ENCODE measurements around the gene PTGDR.

DNA sequence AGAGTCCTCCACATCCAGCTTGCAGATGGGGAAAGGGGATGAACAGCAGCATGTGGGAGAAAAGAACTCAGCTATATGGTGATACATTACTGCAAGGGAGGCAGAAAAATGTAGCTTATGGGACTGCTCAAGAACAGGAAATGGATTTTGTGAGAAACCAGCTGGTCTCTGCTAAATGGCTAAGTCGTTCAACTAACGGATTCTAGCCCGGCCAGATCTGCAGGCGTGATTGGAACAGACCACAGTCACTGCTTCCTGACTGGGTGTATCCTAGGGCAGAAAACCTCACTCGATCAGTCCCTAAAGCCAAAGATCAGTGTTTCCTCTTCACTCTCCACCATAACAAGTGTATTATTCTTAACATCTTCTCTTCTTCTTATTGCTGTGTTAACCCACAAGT is 8.1 kb upstream of the PTGDR start:
- TF ChIP-seq, protein P1, sequence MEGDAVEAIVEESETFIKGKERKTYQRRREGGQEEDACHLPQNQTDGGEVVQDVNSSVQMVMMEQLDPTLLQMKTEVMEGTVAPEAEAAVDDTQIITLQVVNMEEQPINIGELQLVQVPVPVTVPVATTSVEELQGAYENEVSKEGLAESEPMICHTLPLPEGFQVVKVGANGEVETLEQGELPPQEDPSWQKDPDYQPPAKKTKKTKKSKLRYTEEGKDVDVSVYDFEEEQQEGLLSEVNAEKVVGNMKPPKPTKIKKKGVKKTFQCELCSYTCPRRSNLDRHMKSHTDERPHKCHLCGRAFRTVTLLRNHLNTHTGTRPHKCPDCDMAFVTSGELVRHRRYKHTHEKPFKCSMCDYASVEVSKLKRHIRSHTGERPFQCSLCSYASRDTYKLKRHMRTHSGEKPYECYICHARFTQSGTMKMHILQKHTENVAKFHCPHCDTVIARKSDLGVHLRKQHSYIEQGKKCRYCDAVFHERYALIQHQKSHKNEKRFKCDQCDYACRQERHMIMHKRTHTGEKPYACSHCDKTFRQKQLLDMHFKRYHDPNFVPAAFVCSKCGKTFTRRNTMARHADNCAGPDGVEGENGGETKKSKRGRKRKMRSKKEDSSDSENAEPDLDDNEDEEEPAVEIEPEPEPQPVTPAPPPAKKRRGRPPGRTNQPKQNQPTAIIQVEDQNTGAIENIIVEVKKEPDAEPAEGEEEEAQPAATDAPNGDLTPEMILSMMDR (conservative IDR thresholded peaks at IDR 0.05; ENCODE audit: low read depth in 2 of 2), result no peak
- no peak for TF ChIP-seq EZH2phosphoT487 (IDR thresholded peaks at IDR 0.05; ENCODE audit: unreplicated experiment)
- TF ChIP-seq NANOG (IDR thresholded peaks at IDR 0.05; ENCODE audit: borderline replicate concordance), result no peak
- no peak for TF ChIP-seq POLR2AphosphoS5 (IDR thresholded peaks at IDR 0.05; ENCODE audit: low read depth)
- TF ChIP-seq STAT1 (IDR thresholded peaks at IDR 0.05; ENCODE audit: unreplicated experiment), result no peak
- TF ChIP-seq, protein P2, sequence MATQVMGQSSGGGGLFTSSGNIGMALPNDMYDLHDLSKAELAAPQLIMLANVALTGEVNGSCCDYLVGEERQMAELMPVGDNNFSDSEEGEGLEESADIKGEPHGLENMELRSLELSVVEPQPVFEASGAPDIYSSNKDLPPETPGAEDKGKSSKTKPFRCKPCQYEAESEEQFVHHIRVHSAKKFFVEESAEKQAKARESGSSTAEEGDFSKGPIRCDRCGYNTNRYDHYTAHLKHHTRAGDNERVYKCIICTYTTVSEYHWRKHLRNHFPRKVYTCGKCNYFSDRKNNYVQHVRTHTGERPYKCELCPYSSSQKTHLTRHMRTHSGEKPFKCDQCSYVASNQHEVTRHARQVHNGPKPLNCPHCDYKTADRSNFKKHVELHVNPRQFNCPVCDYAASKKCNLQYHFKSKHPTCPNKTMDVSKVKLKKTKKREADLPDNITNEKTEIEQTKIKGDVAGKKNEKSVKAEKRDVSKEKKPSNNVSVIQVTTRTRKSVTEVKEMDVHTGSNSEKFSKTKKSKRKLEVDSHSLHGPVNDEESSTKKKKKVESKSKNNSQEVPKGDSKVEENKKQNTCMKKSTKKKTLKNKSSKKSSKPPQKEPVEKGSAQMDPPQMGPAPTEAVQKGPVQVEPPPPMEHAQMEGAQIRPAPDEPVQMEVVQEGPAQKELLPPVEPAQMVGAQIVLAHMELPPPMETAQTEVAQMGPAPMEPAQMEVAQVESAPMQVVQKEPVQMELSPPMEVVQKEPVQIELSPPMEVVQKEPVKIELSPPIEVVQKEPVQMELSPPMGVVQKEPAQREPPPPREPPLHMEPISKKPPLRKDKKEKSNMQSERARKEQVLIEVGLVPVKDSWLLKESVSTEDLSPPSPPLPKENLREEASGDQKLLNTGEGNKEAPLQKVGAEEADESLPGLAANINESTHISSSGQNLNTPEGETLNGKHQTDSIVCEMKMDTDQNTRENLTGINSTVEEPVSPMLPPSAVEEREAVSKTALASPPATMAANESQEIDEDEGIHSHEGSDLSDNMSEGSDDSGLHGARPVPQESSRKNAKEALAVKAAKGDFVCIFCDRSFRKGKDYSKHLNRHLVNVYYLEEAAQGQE (IDR thresholded peaks at IDR 0.05; ENCODE audit: unreplicated experiment), result no peak
- no peak for TF ChIP-seq EZH2 (IDR thresholded peaks at IDR 0.05; ENCODE audit: low read depth, unreplicated experiment)
- no peak for TF ChIP-seq CREB1 (CRISPR knock-in tag; IDR thresholded peaks at IDR 0.05; ENCODE audit: low read depth)
- no peak for TF ChIP-seq JUNB (IDR thresholded peaks at IDR 0.05; ENCODE audit: unreplicated experiment)
- no peak for TF ChIP-seq ZNF114 (CRISPR knock-in tag; IDR thresholded peaks at IDR 0.05)
- TF ChIP-seq, protein P3, sequence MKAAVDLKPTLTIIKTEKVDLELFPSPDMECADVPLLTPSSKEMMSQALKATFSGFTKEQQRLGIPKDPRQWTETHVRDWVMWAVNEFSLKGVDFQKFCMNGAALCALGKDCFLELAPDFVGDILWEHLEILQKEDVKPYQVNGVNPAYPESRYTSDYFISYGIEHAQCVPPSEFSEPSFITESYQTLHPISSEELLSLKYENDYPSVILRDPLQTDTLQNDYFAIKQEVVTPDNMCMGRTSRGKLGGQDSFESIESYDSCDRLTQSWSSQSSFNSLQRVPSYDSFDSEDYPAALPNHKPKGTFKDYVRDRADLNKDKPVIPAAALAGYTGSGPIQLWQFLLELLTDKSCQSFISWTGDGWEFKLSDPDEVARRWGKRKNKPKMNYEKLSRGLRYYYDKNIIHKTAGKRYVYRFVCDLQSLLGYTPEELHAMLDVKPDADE (IDR thresholded peaks at IDR 0.05), result no peak
- TF ChIP-seq ZNF331 (CRISPR knock-in tag; IDR thresholded peaks at IDR 0.05; ENCODE audit: low read depth), result no peak
- TF ChIP-seq, protein P4, sequence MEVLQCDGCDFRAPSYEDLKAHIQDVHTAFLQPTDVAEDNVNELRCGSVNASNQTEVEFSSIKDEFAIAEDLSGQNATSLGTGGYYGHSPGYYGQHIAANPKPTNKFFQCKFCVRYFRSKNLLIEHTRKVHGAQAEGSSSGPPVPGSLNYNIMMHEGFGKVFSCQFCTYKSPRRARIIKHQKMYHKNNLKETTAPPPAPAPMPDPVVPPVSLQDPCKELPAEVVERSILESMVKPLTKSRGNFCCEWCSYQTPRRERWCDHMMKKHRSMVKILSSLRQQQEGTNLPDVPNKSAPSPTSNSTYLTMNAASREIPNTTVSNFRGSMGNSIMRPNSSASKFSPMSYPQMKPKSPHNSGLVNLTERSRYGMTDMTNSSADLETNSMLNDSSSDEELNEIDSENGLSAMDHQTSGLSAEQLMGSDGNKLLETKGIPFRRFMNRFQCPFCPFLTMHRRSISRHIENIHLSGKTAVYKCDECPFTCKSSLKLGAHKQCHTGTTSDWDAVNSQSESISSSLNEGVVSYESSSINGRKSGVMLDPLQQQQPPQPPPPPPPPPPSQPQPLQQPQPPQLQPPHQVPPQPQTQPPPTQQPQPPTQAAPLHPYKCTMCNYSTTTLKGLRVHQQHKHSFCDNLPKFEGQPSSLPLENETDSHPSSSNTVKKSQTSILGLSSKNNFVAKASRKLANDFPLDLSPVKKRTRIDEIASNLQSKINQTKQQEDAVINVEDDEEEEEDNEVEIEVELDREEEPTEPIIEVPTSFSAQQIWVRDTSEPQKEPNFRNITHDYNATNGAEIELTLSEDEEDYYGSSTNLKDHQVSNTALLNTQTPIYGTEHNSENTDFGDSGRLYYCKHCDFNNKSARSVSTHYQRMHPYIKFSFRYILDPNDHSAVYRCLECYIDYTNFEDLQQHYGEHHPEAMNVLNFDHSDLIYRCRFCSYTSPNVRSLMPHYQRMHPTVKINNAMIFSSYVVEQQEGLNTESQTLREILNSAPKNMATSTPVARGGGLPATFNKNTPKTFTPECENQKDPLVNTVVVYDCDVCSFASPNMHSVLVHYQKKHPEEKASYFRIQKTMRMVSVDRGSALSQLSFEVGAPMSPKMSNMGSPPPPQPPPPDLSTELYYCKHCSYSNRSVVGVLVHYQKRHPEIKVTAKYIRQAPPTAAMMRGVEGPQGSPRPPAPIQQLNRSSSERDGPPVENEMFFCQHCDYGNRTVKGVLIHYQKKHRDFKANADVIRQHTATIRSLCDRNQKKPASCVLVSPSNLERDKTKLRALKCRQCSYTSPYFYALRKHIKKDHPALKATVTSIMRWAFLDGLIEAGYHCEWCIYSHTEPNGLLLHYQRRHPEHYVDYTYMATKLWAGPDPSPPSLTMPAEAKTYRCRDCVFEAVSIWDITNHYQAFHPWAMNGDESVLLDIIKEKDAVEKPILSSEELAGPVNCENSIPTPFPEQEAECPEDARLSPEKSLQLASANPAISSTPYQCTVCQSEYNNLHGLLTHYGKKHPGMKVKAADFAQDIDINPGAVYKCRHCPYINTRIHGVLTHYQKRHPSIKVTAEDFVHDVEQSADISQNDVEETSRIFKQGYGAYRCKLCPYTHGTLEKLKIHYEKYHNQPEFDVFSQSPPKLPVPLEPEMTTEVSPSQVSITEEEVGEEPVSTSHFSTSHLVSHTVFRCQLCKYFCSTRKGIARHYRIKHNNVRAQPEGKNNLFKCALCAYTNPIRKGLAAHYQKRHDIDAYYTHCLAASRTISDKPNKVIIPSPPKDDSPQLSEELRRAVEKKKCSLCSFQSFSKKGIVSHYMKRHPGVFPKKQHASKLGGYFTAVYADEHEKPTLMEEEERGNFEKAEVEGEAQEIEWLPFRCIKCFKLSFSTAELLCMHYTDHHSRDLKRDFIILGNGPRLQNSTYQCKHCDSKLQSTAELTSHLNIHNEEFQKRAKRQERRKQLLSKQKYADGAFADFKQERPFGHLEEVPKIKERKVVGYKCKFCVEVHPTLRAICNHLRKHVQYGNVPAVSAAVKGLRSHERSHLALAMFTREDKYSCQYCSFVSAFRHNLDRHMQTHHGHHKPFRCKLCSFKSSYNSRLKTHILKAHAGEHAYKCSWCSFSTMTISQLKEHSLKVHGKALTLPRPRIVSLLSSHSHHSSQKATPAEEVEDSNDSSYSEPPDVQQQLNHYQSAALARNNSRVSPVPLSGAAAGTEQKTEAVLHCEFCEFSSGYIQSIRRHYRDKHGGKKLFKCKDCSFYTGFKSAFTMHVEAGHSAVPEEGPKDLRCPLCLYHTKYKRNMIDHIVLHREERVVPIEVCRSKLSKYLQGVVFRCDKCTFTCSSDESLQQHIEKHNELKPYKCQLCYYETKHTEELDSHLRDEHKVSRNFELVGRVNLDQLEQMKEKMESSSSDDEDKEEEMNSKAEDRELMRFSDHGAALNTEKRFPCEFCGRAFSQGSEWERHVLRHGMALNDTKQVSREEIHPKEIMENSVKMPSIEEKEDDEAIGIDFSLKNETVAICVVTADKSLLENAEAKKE (CRISPR knock-in tag; IDR thresholded peaks at IDR 0.05), result no peak

All from GM23338 (cell line).